ENCODE data around the gene LMNTD2.

Gene LMNTD2

GRCh38 chr11:555780-556661 lies 4.5 kb downstream of the LMNTD2 start:
- TF ChIP-seq TCF12 (IDR thresholded peaks at IDR 0.05; ENCODE audit: low read depth) (no peak), ZBTB7A (IDR thresholded peaks at IDR 0.05; ENCODE audit: low read depth) (0 out of 2 replicates have a peak, but pooled peaks have one; percentile 39)

DNA sequence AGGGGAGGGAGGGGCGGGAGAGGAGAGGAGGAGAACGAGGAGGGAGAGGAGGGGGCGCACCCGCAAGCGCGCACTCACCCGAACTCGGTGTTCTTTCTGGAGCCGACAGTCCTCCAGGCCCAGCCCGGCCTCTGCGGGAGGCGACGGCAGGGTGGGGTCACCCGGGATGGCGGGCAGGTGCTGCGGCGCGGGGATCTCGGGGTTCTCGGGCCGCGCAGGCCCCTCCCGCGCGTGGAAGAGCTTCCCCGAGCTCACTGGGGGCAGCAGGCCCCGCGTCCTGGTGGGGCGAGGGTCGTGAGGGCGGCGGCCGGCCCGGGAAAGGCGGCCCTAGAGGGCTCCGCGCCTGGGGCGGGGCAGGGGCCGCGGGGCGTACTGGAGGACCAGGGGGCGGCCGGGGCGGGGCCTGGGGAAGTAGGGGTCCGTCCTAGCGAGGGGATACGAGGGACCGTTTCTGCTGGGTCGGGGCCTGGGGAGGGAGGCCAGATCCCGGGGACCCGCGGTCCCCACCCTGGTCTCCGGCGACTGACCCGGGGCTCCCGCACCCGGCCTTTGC lies 5.2 kb downstream of the LMNTD2 start:
- peak; percentile 67; the same call in 1 of the 2 replicates for TF ChIP-seq ZBTB7A (IDR thresholded peaks at IDR 0.05; ENCODE audit: low read depth)
- no peak for TF ChIP-seq RAD21 (IDR thresholded peaks at IDR 0.05; ENCODE audit: low read depth)

DNA sequence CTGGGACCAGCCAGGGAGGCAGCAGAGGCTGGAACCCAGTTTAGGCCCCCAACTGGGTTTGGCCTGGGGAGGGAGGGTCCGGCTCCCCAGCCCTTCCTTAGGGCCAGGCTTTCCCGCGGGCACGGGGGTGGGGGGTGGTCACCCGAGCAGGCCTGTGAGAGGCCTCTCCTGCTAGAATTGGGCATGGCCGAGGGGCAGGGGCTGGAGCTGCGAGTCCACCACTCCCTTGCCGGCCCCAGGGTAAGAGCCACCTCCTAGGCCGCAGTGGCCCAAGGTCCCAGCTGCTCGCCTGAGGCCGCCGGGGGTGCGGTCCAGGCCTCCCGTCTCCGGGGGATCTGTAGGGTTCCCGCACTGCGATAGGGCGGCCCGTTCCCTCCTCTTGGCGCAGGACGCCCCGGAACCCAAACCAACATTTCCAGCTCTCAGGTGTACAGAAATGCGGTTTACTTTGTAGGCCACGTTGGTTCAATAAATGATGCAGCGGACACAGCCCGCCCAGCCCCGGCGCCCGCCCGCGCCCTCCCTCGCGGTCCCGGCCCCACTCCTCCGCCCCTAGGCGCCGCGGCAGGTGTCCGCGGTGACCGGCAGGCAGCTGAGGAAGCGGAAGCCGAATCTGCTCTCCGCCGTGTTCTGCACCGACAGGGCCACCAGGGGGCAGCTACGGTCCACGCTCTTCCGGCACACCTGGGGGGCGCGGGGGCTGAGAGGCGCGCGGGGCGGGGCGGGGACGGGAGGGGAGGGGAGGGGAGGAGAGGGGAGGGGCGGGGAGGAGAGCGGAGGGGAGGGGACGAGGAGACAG lies 5.9 kb downstream of the LMNTD2 start:
- TF ChIP-seq TEAD4 (IDR thresholded peaks at IDR 0.05) (no peak), CEBPB (IDR thresholded peaks at IDR 0.05) (no peak), YY1 (IDR thresholded peaks at IDR 0.05; ENCODE audit: low read depth) (no peak), NFIC (IDR thresholded peaks at IDR 0.05) (no peak), FOXM1 (IDR thresholded peaks at IDR 0.05; ENCODE audit: borderline replicate concordance, low read depth) (no peak), RAD21 (IDR thresholded peaks at IDR 0.05; ENCODE audit: low read depth) (peak; percentile 79), EP300 (IDR thresholded peaks at IDR 0.05; ENCODE audit: borderline replicate concordance) (no peak), TCF12 (IDR thresholded peaks at IDR 0.05; ENCODE audit: low read depth) (no peak), USF1 (IDR thresholded peaks at IDR 0.05) (no peak), TAF1 (IDR thresholded peaks at IDR 0.05; ENCODE audit: low read depth) (no peak), EGR1 (IDR thresholded peaks at IDR 0.05) (peak; percentile 52; the same call in 1 of the 2 replicates), ZBTB7A (IDR thresholded peaks at IDR 0.05; ENCODE audit: low read depth) (peak; percentile 81), CREB1 (IDR thresholded peaks at IDR 0.05; ENCODE audit: low read depth) (no peak)
- TF ChIP-seq, protein P1, sequence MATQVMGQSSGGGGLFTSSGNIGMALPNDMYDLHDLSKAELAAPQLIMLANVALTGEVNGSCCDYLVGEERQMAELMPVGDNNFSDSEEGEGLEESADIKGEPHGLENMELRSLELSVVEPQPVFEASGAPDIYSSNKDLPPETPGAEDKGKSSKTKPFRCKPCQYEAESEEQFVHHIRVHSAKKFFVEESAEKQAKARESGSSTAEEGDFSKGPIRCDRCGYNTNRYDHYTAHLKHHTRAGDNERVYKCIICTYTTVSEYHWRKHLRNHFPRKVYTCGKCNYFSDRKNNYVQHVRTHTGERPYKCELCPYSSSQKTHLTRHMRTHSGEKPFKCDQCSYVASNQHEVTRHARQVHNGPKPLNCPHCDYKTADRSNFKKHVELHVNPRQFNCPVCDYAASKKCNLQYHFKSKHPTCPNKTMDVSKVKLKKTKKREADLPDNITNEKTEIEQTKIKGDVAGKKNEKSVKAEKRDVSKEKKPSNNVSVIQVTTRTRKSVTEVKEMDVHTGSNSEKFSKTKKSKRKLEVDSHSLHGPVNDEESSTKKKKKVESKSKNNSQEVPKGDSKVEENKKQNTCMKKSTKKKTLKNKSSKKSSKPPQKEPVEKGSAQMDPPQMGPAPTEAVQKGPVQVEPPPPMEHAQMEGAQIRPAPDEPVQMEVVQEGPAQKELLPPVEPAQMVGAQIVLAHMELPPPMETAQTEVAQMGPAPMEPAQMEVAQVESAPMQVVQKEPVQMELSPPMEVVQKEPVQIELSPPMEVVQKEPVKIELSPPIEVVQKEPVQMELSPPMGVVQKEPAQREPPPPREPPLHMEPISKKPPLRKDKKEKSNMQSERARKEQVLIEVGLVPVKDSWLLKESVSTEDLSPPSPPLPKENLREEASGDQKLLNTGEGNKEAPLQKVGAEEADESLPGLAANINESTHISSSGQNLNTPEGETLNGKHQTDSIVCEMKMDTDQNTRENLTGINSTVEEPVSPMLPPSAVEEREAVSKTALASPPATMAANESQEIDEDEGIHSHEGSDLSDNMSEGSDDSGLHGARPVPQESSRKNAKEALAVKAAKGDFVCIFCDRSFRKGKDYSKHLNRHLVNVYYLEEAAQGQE (IDR thresholded peaks at IDR 0.05; ENCODE audit: low read depth), result no peak
- TF ChIP-seq, protein P2, sequence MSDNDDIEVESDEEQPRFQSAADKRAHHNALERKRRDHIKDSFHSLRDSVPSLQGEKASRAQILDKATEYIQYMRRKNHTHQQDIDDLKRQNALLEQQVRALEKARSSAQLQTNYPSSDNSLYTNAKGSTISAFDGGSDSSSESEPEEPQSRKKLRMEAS (IDR thresholded peaks at IDR 0.05), result peak; percentile 57; the same call in 1 of the 2 replicates

DNA sequence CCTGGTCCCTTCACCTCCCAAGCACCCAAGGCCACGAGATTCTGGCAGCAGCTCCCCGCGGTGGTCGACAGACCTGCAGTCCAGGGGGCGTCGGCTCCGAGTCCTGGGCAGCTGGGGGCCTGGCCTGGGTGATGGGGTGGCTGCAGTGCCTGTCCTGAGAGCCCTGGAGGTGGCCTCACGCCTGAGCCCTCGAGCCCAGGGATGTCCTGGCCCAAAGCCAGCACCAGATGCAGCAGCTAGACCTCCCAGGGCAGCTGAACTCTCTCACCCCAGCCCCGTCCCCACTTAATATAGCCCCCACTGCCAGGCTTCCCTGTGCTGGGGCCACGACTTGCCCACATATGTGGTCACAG lies 6.6 kb downstream of the LMNTD2 start:
- TF ChIP-seq FOXM1 (IDR thresholded peaks at IDR 0.05; ENCODE audit: borderline replicate concordance, low read depth) (no peak), NFIC (IDR thresholded peaks at IDR 0.05) (peak; percentile 41; the same call in 1 of the 2 replicates)

- TF ChIP-seq FOXM1 (IDR thresholded peaks at IDR 0.05; ENCODE audit: borderline replicate concordance, low read depth) (no peak), RAD21 (IDR thresholded peaks at IDR 0.05; ENCODE audit: low read depth) (no peak), EGR1 (IDR thresholded peaks at IDR 0.05) (no peak), ZBTB7A (IDR thresholded peaks at IDR 0.05; ENCODE audit: low read depth) (no peak; the same call in 1 of the 2 replicates), TAF1 (IDR thresholded peaks at IDR 0.05; ENCODE audit: low read depth) (no peak), USF1 (IDR thresholded peaks at IDR 0.05) (no peak), NFIC (IDR thresholded peaks at IDR 0.05) (no peak)
- TF ChIP-seq, protein P2 (IDR thresholded peaks at IDR 0.05), result no peak
- TF ChIP-seq, protein P1 (IDR thresholded peaks at IDR 0.05; ENCODE audit: low read depth), result no peak
Observed at GRCh38 chr11:553083-553987, 7.2 kb downstream of the LMNTD2 start.
